Stimulated activated CD8-positive, alpha-beta memory T cell treated with anti-CD3 and anti-CD28 coated beads, Interleukin-15, amount 100 ng/mL, for 24 hours (primary cell): Measurements from ENCODE around the gene SLC29A1.
"Not testable (repeated sequence)": the region's sequence is repeated elsewhere in the genome, so short reads cannot be mapped to it uniquely, and the experiment has no call there.

ENCODE experiments used
- DNase-seq: peaks from one replicate; pipeline ENCODE4 v3.0.0-alpha.2; 2020; ENCODE audit warnings: low read depth

Gene SLC29A1

GRCh38 chr6:44222486-44223318 is 693 bp upstream of the SLC29A1 start:
- DNase-seq: no peak

GRCh38 chr6:44224029-44224964 is 902 bp downstream of the SLC29A1 start:
- no peak for DNase-seq

GRCh38 chr6:44224965-44225305 is 1.5 kb downstream of the SLC29A1 start:
- no peak for DNase-seq

GRCh38 chr6:44225579-44226325 is 2.4 kb downstream of the SLC29A1 start:
- no peak for DNase-seq

- DNase-seq: no peak
Observed at GRCh38 chr6:44226368-44227147, 3.2 kb downstream of the SLC29A1 start.

GRCh38 chr6:44227148-44227793 is 3.9 kb downstream of the SLC29A1 start:
- no peak for DNase-seq

GRCh38 chr6:44228031-44228430 is 4.6 kb downstream of the SLC29A1 start:
- DNase-seq: no peak

- DNase-seq: no peak
Observed at GRCh38 chr6:44228433-44228832, 5.0 kb downstream of the SLC29A1 start.

GRCh38 chr6:44228836-44229235 is 5.4 kb downstream of the SLC29A1 start:
- no peak for DNase-seq

- DNase-seq: no peak
Observed at GRCh38 chr6:44229376-44230033, 6.1 kb downstream of the SLC29A1 start.

GRCh38 chr6:44230034-44230675 is 6.8 kb downstream of the SLC29A1 start:
- no peak for DNase-seq

- not testable (repeated sequence) for DNase-seq
Observed at GRCh38 chr6:44231426-44231825, 8.0 kb downstream of the SLC29A1 start.

- DNase-seq: no peak
Observed at GRCh38 chr6:44232676-44233566, 9.5 kb downstream of the SLC29A1 start.

GRCh38 chr6:44233567-44234100 is 10.2 kb downstream of the SLC29A1 start:
- DNase-seq: no peak

- no peak for DNase-seq
Observed at GRCh38 chr6:44234101-44235025, 11.0 kb downstream of the SLC29A1 start.

- no peak for DNase-seq
Observed at GRCh38 chr6:44235269-44235668, 11.9 kb downstream of the SLC29A1 start.

- DNase-seq: no peak
Observed at GRCh38 chr6:44235891-44236516, 12.6 kb downstream of the SLC29A1 start.
